HG03520 (cell line): ENCODE measurements around the gene CHMP4A.

Experiments
- ATAC-seq: cut with Tn5 transposase; IDR thresholded peaks from one replicate; pipeline ENCODE4 v1.9.1; 2021; ENCODE audit warnings: mild to moderate bottlenecking, moderate library complexity; ENCODE audit not compliant: unreplicated experiment

Gene CHMP4A

DNA sequence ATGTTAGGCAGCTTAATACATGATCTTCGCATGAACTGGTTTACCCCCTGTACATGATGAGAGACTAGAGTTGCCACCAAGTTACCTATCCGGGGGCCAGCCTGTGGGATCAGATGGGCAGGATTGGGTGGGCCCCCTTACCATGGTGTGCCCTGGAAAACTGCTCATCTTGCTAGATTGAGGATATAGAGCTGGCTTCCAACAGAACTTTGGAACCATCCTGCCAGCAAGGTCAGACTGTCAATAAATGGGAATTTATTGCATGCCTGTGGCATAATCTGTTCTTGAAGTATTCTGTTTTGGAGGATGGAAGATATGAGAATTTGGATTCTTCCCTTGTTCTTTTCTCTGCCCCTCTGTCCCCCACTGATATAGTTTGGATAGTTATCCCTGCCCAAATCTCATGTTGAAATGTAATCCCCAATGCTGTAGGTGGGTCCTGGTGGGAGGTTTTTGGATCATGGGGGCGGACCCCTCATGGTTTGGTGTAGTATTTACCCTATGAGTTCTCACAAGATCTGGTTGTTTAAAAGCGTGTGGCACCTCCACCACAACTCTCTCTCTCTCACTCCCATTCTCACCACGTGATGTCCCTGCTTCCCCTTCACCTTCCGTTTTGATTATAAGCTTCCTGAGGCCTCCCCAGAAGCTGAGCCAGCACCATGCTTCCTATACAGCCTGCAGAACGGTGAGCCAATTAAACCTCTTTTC lies 14.3 kb downstream of the CHMP4A start:
- no peak for ATAC-seq

GRCh38 chr14:24197056-24197450 lies 16.2 kb downstream of the CHMP4A start:
- no peak for ATAC-seq

- ATAC-seq = peak; percentile 15
These were observed 16.9 kb downstream of the CHMP4A start for GRCh38 chr14:24196071-24197055.

DNA sequence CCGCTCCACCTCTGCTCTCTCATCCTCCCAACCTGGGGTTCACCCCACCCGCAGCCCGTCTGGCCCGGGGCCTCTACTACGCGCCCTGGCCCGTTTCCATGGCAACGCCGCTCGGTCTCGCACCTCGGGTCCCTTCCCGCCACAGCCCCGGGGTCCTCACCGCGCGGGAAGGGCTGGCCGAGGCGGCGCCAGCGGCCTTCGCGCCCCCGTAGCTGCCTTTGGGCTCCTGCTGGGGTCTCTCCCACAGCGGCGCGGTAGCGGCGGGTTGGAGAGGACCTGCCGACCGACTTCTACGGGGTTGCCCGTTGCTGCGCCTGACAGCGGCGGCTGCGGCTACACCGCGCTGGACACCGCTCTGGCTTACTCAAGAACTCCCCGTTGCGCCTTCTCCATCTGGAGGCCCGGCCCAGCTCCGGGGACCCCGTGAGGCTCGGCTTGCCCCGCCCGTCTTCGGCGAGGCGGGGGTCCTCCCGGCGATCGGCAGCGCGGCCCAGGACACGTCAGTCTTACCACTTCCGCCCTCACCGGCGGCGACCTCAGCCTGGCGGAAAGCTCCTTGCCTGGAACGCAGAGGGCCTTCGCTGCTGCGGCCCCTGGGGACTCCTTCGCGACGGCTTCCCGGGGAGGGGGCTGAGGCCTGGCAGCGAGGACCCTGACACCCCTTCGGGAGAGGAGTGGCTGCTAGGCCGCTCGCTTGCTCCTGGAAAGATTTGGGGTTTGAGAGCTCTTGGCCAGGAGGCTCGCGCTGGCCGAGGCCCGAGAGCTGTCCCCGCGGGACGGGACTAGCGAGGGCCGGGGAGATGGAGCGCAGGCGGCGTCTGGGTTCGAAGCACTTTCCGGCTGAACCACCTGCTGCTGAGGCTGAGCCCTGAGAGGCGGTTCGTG lies 17.9 kb downstream of the CHMP4A start, which contains the start of gene TM9SF1:
TM9SF1 (minus strand) TSS at position 256 of the 885 bp plus-strand sequence. CDS start 422 bp downstream, outside the sequence.
- ATAC-seq = peak; percentile 70

DNA sequence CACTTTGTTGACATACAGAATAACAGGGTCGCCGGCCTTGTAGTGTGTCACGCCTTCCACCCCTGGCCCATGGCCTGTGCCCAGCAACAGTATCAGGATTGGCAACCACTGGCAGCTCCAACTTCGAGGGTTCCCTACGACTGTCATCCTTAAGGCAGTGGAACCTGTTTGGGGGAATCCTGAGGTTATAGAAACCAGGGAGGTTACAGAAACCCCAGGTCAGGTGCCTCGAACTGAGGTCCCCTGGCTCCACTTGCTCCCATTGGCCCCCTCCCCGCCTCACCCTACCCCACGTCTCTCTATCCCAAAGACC lies 18.5 kb downstream of the CHMP4A start:
- no peak for ATAC-seq

DNA sequence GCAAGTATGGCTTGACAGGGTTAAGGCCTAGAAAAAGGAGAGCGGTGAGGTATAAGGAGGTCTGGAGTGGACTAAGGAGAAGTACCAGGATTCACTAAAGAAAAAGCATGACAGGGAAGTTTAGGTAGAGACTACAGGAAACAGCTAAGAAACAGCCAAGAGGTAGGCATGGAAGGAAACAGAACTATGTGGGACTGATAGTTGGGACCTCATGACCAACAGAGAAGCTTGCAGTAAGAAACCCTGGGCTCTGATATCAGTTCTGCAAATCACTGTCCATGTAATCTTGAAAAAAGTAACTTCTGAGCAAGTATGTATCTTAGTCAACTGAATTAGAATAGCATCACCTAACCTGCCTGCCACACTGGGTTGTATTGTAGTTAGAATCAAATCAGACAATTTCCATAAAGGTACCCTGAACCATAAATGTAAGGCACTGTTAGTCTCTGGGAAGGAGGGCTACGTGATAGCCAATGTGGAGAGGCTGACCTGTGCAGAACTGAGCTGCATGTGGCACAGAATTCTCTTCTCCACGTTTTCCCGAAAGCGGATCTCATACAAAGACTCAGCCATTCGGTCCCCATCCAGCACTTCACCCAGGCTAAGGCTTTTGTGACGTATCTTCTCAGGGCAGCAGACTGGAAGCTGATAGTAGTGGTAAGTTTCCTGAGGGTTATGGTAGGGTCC lies 19.0 kb downstream of the CHMP4A start:
- ATAC-seq = no peak

DNA sequence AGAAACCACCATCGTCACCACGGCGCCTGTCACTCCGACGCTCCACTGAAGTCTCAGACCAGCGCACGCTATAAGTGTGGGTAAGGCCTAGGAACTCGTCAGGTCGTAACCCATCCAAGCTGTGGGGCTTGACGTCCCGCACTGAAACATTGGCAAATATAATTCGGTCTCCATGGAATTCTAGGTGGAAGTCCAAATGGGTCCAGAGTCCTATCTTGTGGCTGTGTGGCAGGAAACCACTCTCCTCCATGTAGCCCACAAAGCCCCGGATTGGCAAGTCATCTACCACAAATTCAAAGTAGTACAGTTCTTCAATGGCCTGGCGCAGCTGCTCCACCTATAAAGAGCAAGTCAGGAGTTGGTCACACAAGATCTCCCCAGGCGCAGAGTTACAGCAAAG lies 20.4 kb downstream of the CHMP4A start:
- no peak for ATAC-seq

- ATAC-seq = no peak
These were observed 22.9 kb downstream of the CHMP4A start for GRCh38 chr14:24190416-24190815.

GRCh38 chr14:24189460-24189859 lies 23.8 kb downstream of the CHMP4A start:
- no peak for ATAC-seq

DNA sequence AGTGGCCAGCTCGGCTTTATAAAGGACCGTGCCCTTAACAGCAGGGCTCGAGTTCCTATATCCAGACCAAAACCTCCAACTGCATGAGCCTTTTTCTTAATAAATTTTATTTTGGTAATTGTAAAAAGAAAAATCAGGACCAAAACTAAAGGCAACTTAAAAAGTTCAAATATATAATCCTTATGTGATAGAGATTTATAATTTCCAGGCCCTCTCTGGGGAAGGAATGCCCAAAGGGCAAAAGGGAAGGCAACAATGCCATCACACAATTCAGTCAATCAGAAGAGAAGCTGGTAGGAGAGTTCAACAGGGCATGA lies 24.3 kb downstream of the CHMP4A start:
- no peak for ATAC-seq

GRCh38 chr14:24188251-24189058 lies 24.8 kb downstream of the CHMP4A start, which contains the start of gene IPO4:
IPO4 (minus strand) TSS chr14:24188816; CDS start chr14:24188787, 29 bp downstream.
- peak; percentile 85 for ATAC-seq

DNA sequence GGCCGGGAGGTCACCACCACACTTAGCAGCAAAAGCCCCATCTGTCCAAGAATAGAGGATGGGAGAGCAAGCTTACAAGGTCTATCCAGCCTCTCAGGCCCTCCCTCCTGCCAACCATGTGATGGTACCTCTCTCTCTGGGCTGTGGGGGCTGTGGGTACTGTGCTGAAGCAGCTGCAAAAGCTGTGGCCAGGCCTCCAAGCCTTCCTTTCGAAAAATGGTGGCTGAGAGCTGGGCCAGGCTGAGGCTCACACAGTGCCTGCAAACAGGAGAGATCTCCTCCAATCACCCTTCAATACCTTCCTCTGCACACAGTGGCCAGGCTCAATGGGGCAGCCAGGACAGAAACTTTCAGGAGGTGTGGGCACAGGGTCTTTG lies 25.8 kb downstream of the CHMP4A start:
- ATAC-seq = no peak

DNA sequence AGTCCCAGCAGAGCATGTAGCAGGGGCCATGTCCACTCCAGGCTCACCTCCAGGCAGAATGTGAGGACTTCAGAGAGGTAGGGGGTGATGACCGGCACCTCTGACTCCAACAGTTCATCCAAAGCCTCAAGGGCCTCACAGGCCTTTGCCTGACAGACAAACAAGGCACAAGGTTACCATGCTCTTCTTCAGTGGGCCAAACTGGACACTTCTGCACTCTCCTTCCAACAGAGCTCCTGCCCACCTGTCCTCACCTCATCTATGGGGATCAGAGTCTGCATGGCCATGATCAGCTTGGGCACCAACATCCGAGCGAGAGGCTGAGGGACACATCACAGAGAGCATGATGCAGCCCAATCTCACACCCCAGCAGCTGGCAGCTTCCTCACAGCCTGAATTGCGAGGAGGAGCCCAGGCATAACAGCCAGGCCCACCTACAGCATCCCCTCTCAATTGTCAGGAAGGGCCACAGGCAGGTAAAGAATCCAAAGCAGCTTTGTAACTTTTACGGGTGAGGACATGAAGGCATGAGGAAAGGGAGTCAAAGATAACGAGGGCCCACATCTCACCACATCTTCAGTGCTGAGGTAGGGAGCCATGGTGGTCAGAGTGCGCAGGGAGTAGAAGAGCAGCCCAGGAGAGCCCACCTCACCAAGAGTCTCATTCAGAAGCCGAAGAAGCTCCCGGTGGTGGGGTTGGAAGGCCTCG lies 26.3 kb downstream of the CHMP4A start:
- no peak for ATAC-seq

- no peak for ATAC-seq
These were observed 27.5 kb downstream of the CHMP4A start for GRCh38 chr14:24185741-24186140.

DNA sequence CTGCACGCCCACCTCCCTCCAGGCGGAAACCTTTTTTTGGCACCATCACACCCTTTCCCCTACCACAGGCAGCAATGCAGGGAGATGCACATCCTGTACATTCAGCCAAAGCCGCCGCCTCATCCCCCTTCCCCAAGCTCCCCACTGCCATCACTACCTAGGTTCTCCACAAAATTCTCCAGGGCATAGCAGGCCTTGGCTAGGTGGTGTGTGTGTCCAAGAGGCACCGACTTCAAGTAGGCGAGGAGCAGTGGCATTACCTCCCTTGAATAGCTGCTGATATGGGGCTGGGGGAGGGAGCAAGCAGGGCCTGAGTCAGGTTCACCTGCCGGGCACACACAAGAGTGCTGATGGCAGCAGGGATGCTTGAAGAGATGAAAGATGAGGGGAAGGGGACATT lies 28.3 kb downstream of the CHMP4A start:
- ATAC-seq = no peak

DNA sequence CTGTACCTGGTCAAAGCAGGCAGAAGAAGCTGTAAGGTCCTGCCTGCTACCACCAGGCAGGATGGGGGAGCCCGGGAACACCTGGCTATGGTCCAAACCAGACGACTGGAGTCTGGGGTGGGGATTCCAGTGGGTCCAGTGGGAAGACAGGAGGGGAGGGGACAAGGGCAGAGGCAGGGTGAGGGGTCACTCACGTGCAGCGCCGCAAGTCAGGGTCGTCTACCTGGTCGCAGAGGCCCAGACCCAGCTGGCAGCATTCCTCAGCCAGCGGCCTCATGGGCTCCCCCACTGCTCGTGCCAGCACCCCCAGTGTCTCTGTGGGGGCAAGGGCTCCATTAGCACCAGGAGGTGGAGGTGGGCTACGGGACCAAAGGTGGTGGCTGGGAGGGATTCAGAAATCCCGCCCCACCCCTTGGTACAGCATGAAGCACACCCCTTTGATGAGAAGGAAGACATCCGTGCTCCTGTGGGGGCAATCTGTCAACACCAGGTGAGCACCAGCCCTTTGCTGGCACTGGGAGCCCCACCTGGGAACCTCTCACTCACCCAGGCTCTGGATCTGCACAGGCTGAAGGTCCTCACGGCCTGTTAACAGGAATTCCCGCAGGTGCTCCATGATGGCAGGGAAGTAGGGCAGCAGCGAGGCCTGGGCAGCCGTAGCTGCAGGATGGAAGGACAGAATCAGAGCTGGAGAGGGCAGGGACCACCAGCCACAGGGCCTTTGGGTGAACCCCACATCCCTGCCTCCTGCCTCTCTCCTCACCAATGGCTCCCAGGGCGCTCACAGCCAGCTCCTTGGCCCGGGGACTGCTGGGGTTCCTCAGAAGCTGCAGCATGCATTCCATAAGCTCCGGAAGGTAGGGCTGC lies 29.0 kb downstream of the CHMP4A start:
- ATAC-seq = no peak

GRCh38 chr14:24183014-24183481 lies 30.2 kb downstream of the CHMP4A start:
- ATAC-seq = no peak
